Keratinocyte (primary cell): ENCODE measurements around the gene RHOBTB1. TPM values are rescaled to one million over a fixed set of nuclear protein-coding genes. Genes with fewer than 3 reads are reported as not detected.

ENCODE experiments used
- DNase-seq: peaks from one replicate; pipeline ENCODE4 v3.0.0-alpha.2; 2011; ENCODE audit warnings: low read depth, missing footprints, low spot score
- FAIRE-seq: peaks from 2 replicates; lab custom pipeline; 2011; peaks lifted over from hg19 to GRCh38; lab: Jason Lieb, UNC
- H2AFZ ChIP-seq: 2 replicates; pipeline ENCODE4 v1.6.0; 2012; ENCODE audit warnings: low read length, control low read depth, inconsistent platforms; ENCODE audit not compliant: control insufficient read depth
- H3K27ac ChIP-seq: 2 replicates; pipeline ENCODE4 v1.5.1; 2011; ENCODE audit warnings: low read length; ENCODE audit not compliant: control insufficient read depth, insufficient read depth
- H3K27me3 ChIP-seq: 3 replicates; pipeline ENCODE4 v1.6.0; 2011; ENCODE audit warnings: low read length; ENCODE audit not compliant: control insufficient read depth, insufficient read depth; ENCODE audit errors: extremely low read depth
- H3K36me3 ChIP-seq, 2 experiments: 2 replicates in 1 of 2; 3 replicates in 1 of 2; pipeline ENCODE4 v1.5.1; 2011; ENCODE audit warnings: low read length in 2 of 2, mild to moderate bottlenecking in 1 of 2; ENCODE audit not compliant: control insufficient read depth in 2 of 2, insufficient read depth in 2 of 2; ENCODE audit errors: extremely low read depth in 1 of 2
- H3K4me1 ChIP-seq: 3 replicates; pipeline ENCODE4 v1.5.1; 2011; ENCODE audit warnings: low read length; ENCODE audit not compliant: control insufficient read depth, insufficient read depth; ENCODE audit errors: extremely low read depth
- H3K4me2 ChIP-seq: 3 replicates; pipeline ENCODE4 v1.6.0; 2011; ENCODE audit warnings: low read depth, low read length; ENCODE audit not compliant: control insufficient read depth, insufficient read depth; ENCODE audit errors: extremely low read depth
- H3K4me3 ChIP-seq, 3 experiments: fragments of 200-600 bp in 1 of 3; sonication (generic) in 1 of 3; 2 replicates in 2 of 3; 3 replicates in 1 of 3; pipeline ENCODE4 v1.5.1; 2011 to 2016; ENCODE audit warnings: low read length in 3 of 3, mild to moderate bottlenecking in 3 of 3, control low read depth in 2 of 3, inconsistent platforms in 1 of 3, low read depth in 1 of 3, mixed read lengths in 1 of 3, mixed run types in 1 of 3, moderate library complexity in 1 of 3; ENCODE audit not compliant: control insufficient read depth in 2 of 3, insufficient read depth in 2 of 3; ENCODE audit errors: extremely low read depth in 1 of 3
- H3K79me2 ChIP-seq: 2 replicates; pipeline ENCODE4 v1.6.0; 2012; ENCODE audit warnings: low read length; ENCODE audit not compliant: control insufficient read depth, insufficient read depth
- H3K9ac ChIP-seq: 3 replicates; pipeline ENCODE4 v1.6.0; 2011; ENCODE audit warnings: low read length; ENCODE audit not compliant: control insufficient read depth, insufficient read depth; ENCODE audit errors: extremely low read depth
- H3K9me1 ChIP-seq: 3 replicates; pipeline ENCODE4 v1.6.0; 2011; ENCODE audit warnings: low read length; ENCODE audit not compliant: control insufficient read depth, insufficient read depth; ENCODE audit errors: extremely low read depth
- H3K9me3 ChIP-seq: 2 replicates; pipeline ENCODE4 v1.5.1; 2012; ENCODE audit warnings: low read depth, low read length; ENCODE audit not compliant: control insufficient read depth
- H4K20me1 ChIP-seq: 3 replicates; pipeline ENCODE4 v1.6.0; 2011; ENCODE audit warnings: low read length; ENCODE audit not compliant: control insufficient read depth, insufficient read depth; ENCODE audit errors: extremely low read depth
- CTCF ChIP-seq, 3 experiments: IDR thresholded peaks in 1 of 3; conservative IDR thresholded peaks in 1 of 3; optimal IDR thresholded peaks in 1 of 3; 2 replicates in 2 of 3; 3 replicates in 1 of 3; pipeline versions ENCODE3 to v1.5.1; 2011; ENCODE audit warnings: low read length in 3 of 3, mild to moderate bottlenecking in 3 of 3, moderate library complexity in 2 of 3, control low read depth in 1 of 3, inconsistent platforms in 1 of 3; ENCODE audit not compliant: insufficient read depth in 2 of 3; ENCODE audit errors: extremely low read depth in 1 of 3
- EZH2 ChIP-seq: IDR thresholded peaks from one replicate; pipeline ENCODE4 v1.6.1; 2012; ENCODE audit warnings: inconsistent platforms, mild to moderate bottlenecking, low read length, moderate library complexity
- dilution Hi-C: fragments of 300-500 bp; cut with MboI; formaldehyde crosslinking; loops from one replicate; pipeline ENCODE4 v1.7.0; 2020; ENCODE audit warnings: low sequenced_read_pairs; ENCODE audit not compliant: extremely low pct_ligation_motif_present
- polyA plus RNA-seq, 5 experiments: library from polyadenylated mRNA; depleted of rRNA in 3 of 5; stranded (reverse) in 3 of 5; stranded (forward) in 1 of 5; unstranded in 1 of 5; fragments of >200 nt; gene quantifications; 1 replicate in 1 of 5; 2 replicates in 3 of 5; 3 replicates in 1 of 5; pipeline versions ENCODE4 v1.2.1 to v1.2.3, GENCODE V29; 2011 to 2012; ENCODE audit warnings: missing spikeins in 2 of 5, low read depth in 1 of 5, low replicate concordance in 1 of 5

The RHOBTB1 gene
- polyA plus RNA-seq, 1 donor (not counting 4 experiments of a cell fraction or from before 2014, with no cell fraction given), result 4.6 TPM

GRCh38 chr10:60957667-60958221, 13.8 kb upstream of the RHOBTB1 start:
- H3K79me2 ChIP-seq, result no peaks in the 10 kb centered on the region
- no peaks in the 10 kb centered on the region for H3K9me1 ChIP-seq
- H3K4me1 ChIP-seq, result peaks cover 4% of the 10 kb centered on the region
- no peak overlapping the region for H3K4me2 ChIP-seq
- FAIRE-seq (no peak), DNase-seq (no peak)
- H3K9ac ChIP-seq, result no peak overlapping the region
- TF ChIP-seq EZH2 (no peak), CTCF (optimal IDR thresholded peaks at IDR 0.05 in 1 of 3, IDR thresholded peaks at IDR 0.05 in 1 of 3, conservative IDR thresholded peaks at IDR 0.05 in 1 of 3; ENCODE audit: extremely low read depth in 1 of 3, insufficient read depth in 2 of 3, low read length in 3 of 3) (no peak)
- H4K20me1 ChIP-seq, result no peaks in the 10 kb centered on the region
- H2AFZ ChIP-seq, result no peak overlapping the region
- H3K27ac ChIP-seq, result no peak overlapping the region
- dilution Hi-C loops, result no loop called here
- H3K27me3 ChIP-seq, result no peaks in the 10 kb centered on the region
- H3K9me3 ChIP-seq, result no peaks in the 10 kb centered on the region
- H3K36me3 ChIP-seq, result no peaks in the 10 kb centered on the region
- no peak overlapping the region for H3K4me3 ChIP-seq

- Histone ChIP-seq H3K4me2 (no peak overlapping the region), H3K9me1 (no peaks in the 10 kb centered on the region), H3K79me2 (no peaks in the 10 kb centered on the region), H3K9ac (no peak overlapping the region), H3K27me3 (no peaks in the 10 kb centered on the region), H3K4me1 (peaks cover 4% of the 10 kb centered on the region), H3K36me3 (no peaks in the 10 kb centered on the region), H4K20me1 (no peaks in the 10 kb centered on the region), H3K4me3 (no peak overlapping the region), H3K9me3 (no peaks in the 10 kb centered on the region), H3K27ac (no peak overlapping the region), H2AFZ (no peak overlapping the region)
- DNase-seq (no peak), FAIRE-seq (peak; percentile 85)
- TF ChIP-seq EZH2, result no peak
- TF ChIP-seq CTCF (optimal IDR thresholded peaks at IDR 0.05 in 1 of 3, IDR thresholded peaks at IDR 0.05 in 1 of 3, conservative IDR thresholded peaks at IDR 0.05 in 1 of 3; ENCODE audit: extremely low read depth in 1 of 3, insufficient read depth in 2 of 3, low read length in 3 of 3), result no peak
- dilution Hi-C loops, result no loop called here
Measured at GRCh38 chr10:60955957-60956425, 12.0 kb upstream of the RHOBTB1 start.
